Endothelial cell of umbilical vein (primary cell): ENCODE data around the gene DNAL1. TPM values are rescaled to one million over a fixed set of nuclear protein-coding genes. Genes with fewer than 3 reads are reported as not detected.
A peak's percentile ranks its signal among the peaks of the same experiment; 100 is the strongest.

Experiments
- BruUV-seq: library from RNA; stranded (reverse); fragments of 400-500 nt; replicated peaks from 2 replicates; lab custom pipeline; 2021; lab: Mats Ljungman, UMichigan
- CTCF ChIA-PET: fragments of 300-600, 350-600 bp; sonication (Branson Sonifier 250); formaldehyde crosslinking; loops from one replicate; lab custom pipeline; 2021; ENCODE audit warnings: antibody characterized with exemption, inconsistent platforms; lab: Charles Lee
- POLR2A ChIA-PET: fragments of 300-600, 350-600 bp; sonication (Branson Sonifier 250); formaldehyde crosslinking; loops from one replicate; lab custom pipeline; 2021; ENCODE audit warnings: antibody characterized with exemption, inconsistent platforms; lab: Charles Lee
- DNase-seq: peaks from one replicate; pipeline ENCODE4 v3.0.0-alpha.2; 2011; ENCODE audit warnings: low read depth, low spot score
- FAIRE-seq: peaks from 2 replicates; lab custom pipeline; 2011; peaks lifted over from hg19 to GRCh38; lab: Jason Lieb, UNC
- H2AFZ ChIP-seq: 2 replicates; pipeline ENCODE4 v1.6.0; 2012; ENCODE audit warnings: low read depth, low read length, control low read depth, inconsistent platforms
- H3K27ac ChIP-seq: 2 replicates; pipeline ENCODE4 v1.5.1; 2011; ENCODE audit warnings: low read depth, mild to moderate bottlenecking, control low read depth, low read length, moderate library complexity; ENCODE audit not compliant: insufficient read depth
- H3K27me3 ChIP-seq, 2 experiments: 2 replicates each; pipeline versions ENCODE4 v1.6.0 to v1.6.1; 2011; ENCODE audit warnings: low read length in 2 of 2, mixed read lengths in 1 of 2; ENCODE audit not compliant: control insufficient read depth in 2 of 2, insufficient read depth in 2 of 2
- H3K36me3 ChIP-seq, 2 experiments: 2 replicates in 1 of 2; 3 replicates in 1 of 2; pipeline ENCODE4 v1.5.1; 2011; ENCODE audit warnings: low read length in 2 of 2, mild to moderate bottlenecking in 1 of 2, moderate library complexity in 1 of 2; ENCODE audit not compliant: control insufficient read depth in 2 of 2, insufficient read depth in 2 of 2; ENCODE audit errors: extremely low read depth in 1 of 2
- H3K4me1 ChIP-seq: 3 replicates; pipeline ENCODE4 v1.5.1; 2011; ENCODE audit warnings: mild to moderate bottlenecking, low read length; ENCODE audit not compliant: control insufficient read depth, insufficient read depth; ENCODE audit errors: extremely low read depth
- H3K4me2 ChIP-seq: 2 replicates; pipeline ENCODE4 v1.6.1; 2011; ENCODE audit warnings: low read length, control low read depth, mixed read lengths; ENCODE audit not compliant: insufficient read depth
- H3K4me3 ChIP-seq, 3 experiments: fragments of 200-600 bp in 1 of 3; sonication (generic), shearing (Covaris generic) in 1 of 3; replicated peaks in 1 of 3; 2 replicates each; pipeline ENCODE4 v1.5.1; 2011 to 2016; ENCODE audit warnings: control low read depth in 3 of 3, low read length in 3 of 3, mild to moderate bottlenecking in 2 of 3, inconsistent platforms in 1 of 3, low read depth in 1 of 3, moderate library complexity in 1 of 3; ENCODE audit not compliant: insufficient read depth in 1 of 3
- H3K79me2 ChIP-seq: 2 replicates; pipeline ENCODE4 v1.6.0; 2012; ENCODE audit warnings: low read length, inconsistent platforms; ENCODE audit not compliant: control insufficient read depth, insufficient read depth
- H3K9ac ChIP-seq: replicated peaks from 2 replicates; pipeline ENCODE3; 2011; ENCODE audit warnings: low read length, control low read depth; ENCODE audit not compliant: insufficient read depth; ENCODE audit errors: extremely low read depth
- H3K9me1 ChIP-seq: replicated peaks from 3 replicates; pipeline ENCODE4 v1.6.0; 2011; ENCODE audit warnings: mild to moderate bottlenecking, low read length; ENCODE audit not compliant: control insufficient read depth, insufficient read depth; ENCODE audit errors: extremely low read depth
- H3K9me3 ChIP-seq: replicated peaks from 2 replicates; pipeline ENCODE4 v1.5.1; 2012; ENCODE audit warnings: low read length, inconsistent platforms; ENCODE audit not compliant: control insufficient read depth, insufficient read depth
- H4K20me1 ChIP-seq: replicated peaks from 2 replicates; pipeline ENCODE3; 2011; ENCODE audit warnings: mild to moderate bottlenecking, low read length; ENCODE audit not compliant: control insufficient read depth, insufficient read depth; ENCODE audit errors: extremely low read depth
- CTCF ChIP-seq, 2 donors: IDR thresholded peaks; 1 replicate in 1 of 2; 2 replicates in 1 of 2; pipeline ENCODE4 v1.5.1; 2011; ENCODE audit warnings: low read length in 2 of 2, mild to moderate bottlenecking in 2 of 2, moderate library complexity in 2 of 2, control low read depth in 1 of 2, inconsistent platforms in 1 of 2, low read depth in 1 of 2; ENCODE audit not compliant: insufficient read depth in 1 of 2; ENCODE audit errors: extremely low read depth in 1 of 2
- EZH2 ChIP-seq: IDR thresholded peaks from 2 replicates; pipeline ENCODE4 v1.6.1; 2012; ENCODE audit warnings: borderline replicate concordance, low read depth, mild to moderate bottlenecking, moderate library complexity, low read length, inconsistent platforms; ENCODE audit not compliant: severe bottlenecking
- FOS ChIP-seq: IDR thresholded peaks from 2 replicates; pipeline ENCODE4 v1.6.1; 2011; ENCODE audit warnings: mild to moderate bottlenecking, low read length, moderate library complexity, borderline replicate concordance; ENCODE audit not compliant: insufficient read depth
- GATA2 ChIP-seq: IDR thresholded peaks from 2 replicates; pipeline ENCODE4 v1.7.0; 2011; ENCODE audit warnings: low read depth, mild to moderate bottlenecking, moderate library complexity, mixed read lengths, low read length; ENCODE audit not compliant: insufficient read length, insufficient read depth
- JUN ChIP-seq: IDR thresholded peaks from 2 replicates; pipeline ENCODE4 v1.6.1; 2011; ENCODE audit warnings: borderline replicate concordance, low read depth; ENCODE audit not compliant: insufficient read length, insufficient read depth
- MAX ChIP-seq: IDR thresholded peaks from 2 replicates; pipeline ENCODE4 v1.6.1; 2011; ENCODE audit not compliant: insufficient read depth, insufficient read length
- MYC ChIP-seq: IDR thresholded peaks from one replicate; pipeline ENCODE4 v1.6.1; 2011; ENCODE audit warnings: mild to moderate bottlenecking, low read depth, low read length
- POLR2A ChIP-seq: IDR thresholded peaks from 2 replicates; pipeline ENCODE4 v1.6.1; 2012; ENCODE audit warnings: low read depth, mild to moderate bottlenecking, control low read depth, low read length
- POLR2AphosphoS5 ChIP-seq: IDR thresholded peaks from 2 replicates; pipeline ENCODE4 v1.6.1; 2012; ENCODE audit warnings: low read depth, mild to moderate bottlenecking, control low read depth, low read length, moderate library complexity; ENCODE audit not compliant: insufficient read depth
- dilution Hi-C: fragments of 300-500 bp; cut with MboI; formaldehyde crosslinking; loops from one replicate; pipeline ENCODE4 v1.15.0; 2019; ENCODE audit warnings: low sequenced_read_pairs; ENCODE audit not compliant: extremely low pct_ligation_motif_present
- intact Hi-C: fragments of 100-400 bp; cut with micrococcal nuclease; formaldehyde crosslinking; loops from one replicate; pipeline ENCODE4 v1.10.0; 2022
- polyA plus RNA-seq, 4 experiments: library from polyadenylated mRNA; depleted of rRNA in 3 of 4; stranded (reverse) in 3 of 4; unstranded in 1 of 4; fragments of >200 nt; gene quantifications; 2 replicates each; pipeline versions ENCODE4 v1.2.1 to v1.2.3, GENCODE V29; 2011 to 2012; ENCODE audit warnings: missing spikeins in 1 of 4
- total RNA-seq: library from RNA; stranded (reverse); gene quantifications from 2 replicates; pipeline ENCODE4 v1.2.3, GENCODE V29; 2021

DNAL1 gene
- total and polyA plus RNA-seq, 2 donors (not counting 3 experiments of a cell fraction or from before 2014, with no cell fraction given): 2.4 to 15.3 TPM

- no TSS peak for BruUV-seq
- no peaks in the 10 kb centered on the region for H3K79me2 ChIP-seq
- ChIA-PET POLR2A (no interaction called here), CTCF (interaction anchor here (1.1 kb wide), 1 partner anchor 9 kb away, joined by 3 read pairs; no protein-coding TSS in a partner anchor)
- intact Hi-C loops (no loop called here), dilution Hi-C loops (no loop called here)
- H3K36me3 ChIP-seq: no peaks in the 10 kb centered on the region
- DNase-seq (no peak), FAIRE-seq (no peak)
- peak overlapping the region; percentile 61 to 80 (median 78) for H3K4me3 ChIP-seq
- H2AFZ ChIP-seq: peak overlapping the region; percentile 94
- H3K4me2 ChIP-seq: peak overlapping the region; percentile 90
- H3K9ac ChIP-seq: peak overlapping the region; percentile 77
- H4K20me1 ChIP-seq: no peaks in the 10 kb centered on the region
- H3K9me3 ChIP-seq: no peaks in the 10 kb centered on the region
- TF ChIP-seq POLR2A (no peak), EZH2 (no peak), GATA2 (no peak), MAX (no peak), JUN (no peak), FOS (no peak), POLR2AphosphoS5 (no peak), CTCF (IDR thresholded peaks at IDR 0.05; ENCODE audit: extremely low read depth in 1 of 2, insufficient read depth in 1 of 2, low read depth in 1 of 2, low read length in 2 of 2) (no peak), MYC (no peak)
- peak overlapping the region; percentile 45 for H3K27ac ChIP-seq
- no peaks in the 10 kb centered on the region for H3K9me1 ChIP-seq
- peaks cover 7% of the 10 kb centered on the region for H3K4me1 ChIP-seq
- no peaks in the 10 kb centered on the region for H3K27me3 ChIP-seq
Observed at GRCh38 chr14:73645248-73645610, 443 bp downstream of the DNAL1 start.
